ENCODE measurements around the gene ZNF217. TPM values are rescaled to one million over a fixed set of nuclear protein-coding genes. Genes with fewer than 3 reads are reported as not detected.

ZNF217 gene
- total and polyA plus RNA-seq, 2 donors (not counting 1 experiment from before 2014, with no cell fraction given): 14.5 to 22.0 TPM

DNA sequence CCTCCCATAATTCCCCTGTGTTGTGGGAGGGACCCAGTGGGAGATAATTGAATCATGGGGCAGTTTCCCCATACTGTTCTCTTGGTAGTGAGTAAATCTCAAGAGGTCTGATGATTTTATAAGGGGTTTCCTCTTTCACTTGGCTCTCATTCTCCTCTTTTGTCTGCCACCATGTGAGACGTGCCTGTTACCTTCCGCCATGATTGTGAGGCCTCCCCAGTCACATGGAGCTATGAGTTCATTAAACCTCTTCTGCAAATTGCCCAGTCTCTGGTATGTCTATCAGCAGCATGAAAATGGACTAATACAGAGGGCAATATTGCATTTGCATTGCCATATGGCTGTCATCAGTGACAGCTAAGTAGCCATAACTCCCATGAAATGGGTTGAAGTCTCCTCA lies 63.2 kb downstream of the ZNF217 start:
- TF ChIP-seq EZH2 (IDR thresholded peaks at IDR 0.05; ENCODE audit: low read length, missing control alignments): no peak
- TF ChIP-seq, protein P1, sequence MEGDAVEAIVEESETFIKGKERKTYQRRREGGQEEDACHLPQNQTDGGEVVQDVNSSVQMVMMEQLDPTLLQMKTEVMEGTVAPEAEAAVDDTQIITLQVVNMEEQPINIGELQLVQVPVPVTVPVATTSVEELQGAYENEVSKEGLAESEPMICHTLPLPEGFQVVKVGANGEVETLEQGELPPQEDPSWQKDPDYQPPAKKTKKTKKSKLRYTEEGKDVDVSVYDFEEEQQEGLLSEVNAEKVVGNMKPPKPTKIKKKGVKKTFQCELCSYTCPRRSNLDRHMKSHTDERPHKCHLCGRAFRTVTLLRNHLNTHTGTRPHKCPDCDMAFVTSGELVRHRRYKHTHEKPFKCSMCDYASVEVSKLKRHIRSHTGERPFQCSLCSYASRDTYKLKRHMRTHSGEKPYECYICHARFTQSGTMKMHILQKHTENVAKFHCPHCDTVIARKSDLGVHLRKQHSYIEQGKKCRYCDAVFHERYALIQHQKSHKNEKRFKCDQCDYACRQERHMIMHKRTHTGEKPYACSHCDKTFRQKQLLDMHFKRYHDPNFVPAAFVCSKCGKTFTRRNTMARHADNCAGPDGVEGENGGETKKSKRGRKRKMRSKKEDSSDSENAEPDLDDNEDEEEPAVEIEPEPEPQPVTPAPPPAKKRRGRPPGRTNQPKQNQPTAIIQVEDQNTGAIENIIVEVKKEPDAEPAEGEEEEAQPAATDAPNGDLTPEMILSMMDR (conservative IDR thresholded peaks at IDR 0.05 in 1 of 2, IDR thresholded peaks at IDR 0.05 in 1 of 2; ENCODE audit: low read depth in 1 of 2, low read length in 2 of 2): no peak
- DNase-seq (ENCODE audit: low read depth in 2 of 2): no peak
- H4K20me1 ChIP-seq (ENCODE audit: control insufficient read depth, extremely low read depth, insufficient read depth, low read length): no peaks in the 10 kb centered on the region
- H3K79me2 ChIP-seq (ENCODE audit: control insufficient read depth, insufficient read depth, low read length): no peaks in the 10 kb centered on the region
- H3K9me3 ChIP-seq (ENCODE audit: control insufficient read depth, insufficient read depth, low read depth, low read length): no peaks in the 10 kb centered on the region
- no peaks in the 10 kb centered on the region for H3K4me1 ChIP-seq (ENCODE audit: control insufficient read depth, extremely low read depth, insufficient read depth, low read length)
- H2AFZ ChIP-seq (ENCODE audit: low read length): no peak overlapping the region
- H3K36me3 ChIP-seq (ENCODE audit: control insufficient read depth, insufficient read depth, low read length): no peaks in the 10 kb centered on the region
- no peak overlapping the region for H3K4me3 ChIP-seq (replicated peaks in 1 of 4; ENCODE audit: control extremely low read depth in 1 of 4, insufficient read depth in 1 of 4, low read depth in 3 of 4, low read length in 4 of 4)
- H3K4me2 ChIP-seq (ENCODE audit: extremely low read depth, insufficient read depth, low read length): no peak overlapping the region
- H3K9ac ChIP-seq (ENCODE audit: insufficient read depth, low read length): no peak overlapping the region
- H3K27me3 ChIP-seq (ENCODE audit: control insufficient read depth, insufficient read depth, low read length): no peaks in the 10 kb centered on the region
- H3K27ac ChIP-seq (ENCODE audit: insufficient read depth, low read length): no peak overlapping the region

DNA sequence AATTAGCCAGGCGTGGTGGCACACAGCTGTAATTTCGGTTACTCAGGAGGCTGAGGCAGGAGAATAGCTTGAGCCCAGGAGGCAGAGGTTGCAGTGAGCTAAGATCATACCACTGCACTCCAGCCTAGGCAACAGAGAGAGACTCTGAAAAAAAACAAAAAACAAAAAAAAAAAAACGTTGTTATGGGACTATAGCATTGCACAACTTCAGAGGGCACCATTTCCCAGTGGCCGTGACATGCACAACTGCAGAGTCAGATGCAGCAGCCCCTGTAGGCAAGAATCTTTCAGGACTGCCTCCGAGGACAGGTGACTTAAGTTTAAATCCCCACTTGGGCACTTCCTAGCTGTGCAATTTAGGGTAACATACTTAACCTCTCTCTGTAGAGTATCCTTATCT lies 64.0 kb downstream of the ZNF217 start:
- Histone ChIP-seq H3K9ac (ENCODE audit: insufficient read depth, low read length) (no peak overlapping the region), H3K4me3 (replicated peaks in 1 of 4; ENCODE audit: control extremely low read depth in 1 of 4, insufficient read depth in 1 of 4, low read depth in 3 of 4, low read length in 4 of 4) (no peak overlapping the region), H3K36me3 (ENCODE audit: control insufficient read depth, insufficient read depth, low read length) (no peaks in the 10 kb centered on the region), H3K4me1 (ENCODE audit: control insufficient read depth, extremely low read depth, insufficient read depth, low read length) (no peaks in the 10 kb centered on the region), H2AFZ (ENCODE audit: low read length) (no peak overlapping the region), H3K9me3 (ENCODE audit: control insufficient read depth, insufficient read depth, low read depth, low read length) (no peaks in the 10 kb centered on the region), H3K79me2 (ENCODE audit: control insufficient read depth, insufficient read depth, low read length) (no peaks in the 10 kb centered on the region), H3K27me3 (ENCODE audit: control insufficient read depth, insufficient read depth, low read length) (no peaks in the 10 kb centered on the region), H3K27ac (ENCODE audit: insufficient read depth, low read length) (no peak overlapping the region), H4K20me1 (ENCODE audit: control insufficient read depth, extremely low read depth, insufficient read depth, low read length) (no peaks in the 10 kb centered on the region), H3K4me2 (ENCODE audit: extremely low read depth, insufficient read depth, low read length) (no peak overlapping the region)
- DNase-seq (ENCODE audit: low read depth in 2 of 2): no peak
- no peak for TF ChIP-seq EZH2 (IDR thresholded peaks at IDR 0.05; ENCODE audit: low read length, missing control alignments)
- TF ChIP-seq, protein P1 (conservative IDR thresholded peaks at IDR 0.05 in 1 of 2, IDR thresholded peaks at IDR 0.05 in 1 of 2; ENCODE audit: low read depth in 1 of 2, low read length in 2 of 2): no peak

DNA sequence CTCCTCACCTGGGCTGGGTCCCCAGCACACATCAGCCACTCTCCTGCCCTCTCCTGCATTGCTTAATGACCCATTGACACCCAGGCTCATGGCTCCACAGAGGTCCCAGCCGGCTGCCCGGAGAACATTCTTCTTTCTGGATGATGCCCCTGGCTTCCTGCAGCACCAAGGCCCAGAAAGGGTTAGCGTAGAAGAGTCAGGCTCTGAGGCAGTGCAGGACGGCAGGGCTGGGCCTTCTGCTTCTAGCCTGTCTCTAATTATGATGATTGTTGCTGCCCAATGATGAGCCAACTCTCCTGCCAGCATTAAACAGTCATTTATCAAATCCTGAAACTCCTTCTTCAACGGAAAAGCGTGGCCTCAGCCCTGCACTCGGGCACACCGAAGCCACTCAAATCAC lies 66.4 kb downstream of the ZNF217 start:
- H4K20me1 ChIP-seq (ENCODE audit: control insufficient read depth, extremely low read depth, insufficient read depth, low read length): no peaks in the 10 kb centered on the region
- H3K27ac ChIP-seq (ENCODE audit: insufficient read depth, low read length): no peak overlapping the region
- H3K79me2 ChIP-seq (ENCODE audit: control insufficient read depth, insufficient read depth, low read length): no peaks in the 10 kb centered on the region
- H3K9ac ChIP-seq (ENCODE audit: insufficient read depth, low read length): no peak overlapping the region
- H3K27me3 ChIP-seq (ENCODE audit: control insufficient read depth, insufficient read depth, low read length): no peaks in the 10 kb centered on the region
- H2AFZ ChIP-seq (ENCODE audit: low read length): no peak overlapping the region
- no peak overlapping the region for H3K4me3 ChIP-seq (replicated peaks in 1 of 4; ENCODE audit: control extremely low read depth in 1 of 4, insufficient read depth in 1 of 4, low read depth in 3 of 4, low read length in 4 of 4)
- H3K9me3 ChIP-seq (ENCODE audit: control insufficient read depth, insufficient read depth, low read depth, low read length): no peaks in the 10 kb centered on the region
- no peak overlapping the region for H3K4me2 ChIP-seq (ENCODE audit: extremely low read depth, insufficient read depth, low read length)
- DNase-seq (ENCODE audit: low read depth in 2 of 2): no peak
- no peaks in the 10 kb centered on the region for H3K4me1 ChIP-seq (ENCODE audit: control insufficient read depth, extremely low read depth, insufficient read depth, low read length)
- TF ChIP-seq, protein P1 (conservative IDR thresholded peaks at IDR 0.05 in 1 of 2, IDR thresholded peaks at IDR 0.05 in 1 of 2; ENCODE audit: low read depth in 1 of 2, low read length in 2 of 2): no peak
- TF ChIP-seq EZH2 (IDR thresholded peaks at IDR 0.05; ENCODE audit: low read length, missing control alignments): no peak
- H3K36me3 ChIP-seq (ENCODE audit: control insufficient read depth, insufficient read depth, low read length): no peaks in the 10 kb centered on the region

All from fibroblast of lung (primary cell).